H9 (cell line): ENCODE measurements around the gene IL1RAPL1. TPM values are rescaled to one million over a fixed set of nuclear protein-coding genes. Genes with fewer than 3 reads are reported as not detected.

Source experiments
- DNase-seq: peaks from one replicate; pipeline ENCODE4 v3.0.0-alpha.2; 2017
- H2AFZ ChIP-seq: one replicate; pipeline ENCODE4 v1.6.1; 2013; ENCODE audit warnings: mild to moderate bottlenecking, low read length, control low read depth, moderate library complexity
- H2AK5ac ChIP-seq: 2 replicates; pipeline ENCODE4 v1.6.1; 2013; ENCODE audit warnings: low read length, control low read depth, mixed read lengths; ENCODE audit not compliant: insufficient read length
- H2BK120ac ChIP-seq: one replicate; pipeline ENCODE4 v1.6.1; 2013; ENCODE audit warnings: low read depth, mild to moderate bottlenecking, low read length, control low read depth, inconsistent platforms; ENCODE audit not compliant: poor library complexity, severe bottlenecking
- H2BK12ac ChIP-seq: 2 replicates; pipeline ENCODE4 v1.6.1; 2013; ENCODE audit warnings: low read length, control low read depth, mixed read lengths, low read depth; ENCODE audit not compliant: insufficient read length
- H2BK15ac ChIP-seq: 2 replicates; pipeline ENCODE4 v1.6.1; 2013; ENCODE audit warnings: low read depth, low read length, control low read depth
- H2BK20ac ChIP-seq: one replicate; pipeline ENCODE4 v1.6.1; 2013; ENCODE audit warnings: low read depth, mild to moderate bottlenecking, low read length, control low read depth, inconsistent platforms; ENCODE audit not compliant: poor library complexity, severe bottlenecking
- H2BK5ac ChIP-seq: 2 replicates; pipeline ENCODE4 v1.6.1; 2013; ENCODE audit warnings: low read length, control low read depth, mixed read lengths; ENCODE audit not compliant: insufficient read length
- H3K14ac ChIP-seq: 2 replicates; pipeline ENCODE4 v1.6.1; 2013; ENCODE audit warnings: low read length, control low read depth; ENCODE audit not compliant: insufficient read depth
- H3K18ac ChIP-seq: 2 replicates; pipeline ENCODE4 v1.6.1; 2013; ENCODE audit warnings: low read depth, mild to moderate bottlenecking, mixed read lengths, low read length, control low read depth; ENCODE audit not compliant: insufficient read length
- H3K23ac ChIP-seq: 2 replicates; pipeline ENCODE4 v1.6.1; 2013; ENCODE audit warnings: low read length, control low read depth, mixed read lengths, low read depth; ENCODE audit not compliant: insufficient read length
- H3K23me2 ChIP-seq: 2 replicates; pipeline ENCODE4 v1.6.1; 2013; ENCODE audit warnings: low read depth, mild to moderate bottlenecking, mixed read lengths, low read length, control low read depth; ENCODE audit not compliant: insufficient read length, poor library complexity, severe bottlenecking
- H3K27ac ChIP-seq: 2 replicates; pipeline ENCODE4 v1.5.1; 2013; ENCODE audit warnings: low read length, control low read depth, mixed read lengths, low read depth; ENCODE audit not compliant: insufficient read length
- H3K27me3 ChIP-seq: 2 replicates; pipeline ENCODE4 v1.6.1; 2013; ENCODE audit warnings: low read length, control low read depth, inconsistent platforms; ENCODE audit not compliant: insufficient read depth
- H3K4ac ChIP-seq: 2 replicates; pipeline ENCODE4 v1.6.1; 2013; ENCODE audit warnings: low read depth, mild to moderate bottlenecking, control low read depth, inconsistent platforms, low read length, moderate library complexity
- H3K4me1 ChIP-seq: 2 replicates; pipeline ENCODE4 v1.6.1; 2013; ENCODE audit warnings: low read length, control low read depth, inconsistent platforms; ENCODE audit not compliant: insufficient read depth
- H3K4me2 ChIP-seq: 2 replicates; pipeline ENCODE4 v1.6.1; 2013; ENCODE audit warnings: low read length, control low read depth, mixed read lengths; ENCODE audit not compliant: insufficient read length, insufficient read depth
- H3K56ac ChIP-seq: 2 replicates; pipeline ENCODE4 v1.6.1; 2013; ENCODE audit warnings: low read depth, mild to moderate bottlenecking, mixed read lengths, low read length, control low read depth; ENCODE audit not compliant: insufficient read length
- H3K79me1 ChIP-seq: 2 replicates; pipeline ENCODE4 v1.6.1; 2013; ENCODE audit warnings: low read depth, mild to moderate bottlenecking, moderate library complexity, low read length, control low read depth, inconsistent platforms; ENCODE audit not compliant: insufficient read depth, poor library complexity, severe bottlenecking
- H3K79me2 ChIP-seq: 2 replicates; pipeline ENCODE4 v1.6.1; 2013; ENCODE audit warnings: low read length, control low read depth, inconsistent platforms; ENCODE audit not compliant: insufficient read depth
- H3K9ac ChIP-seq: 2 replicates; pipeline ENCODE4 v1.6.1; 2013; ENCODE audit warnings: low read length, control low read depth, mixed read lengths; ENCODE audit not compliant: insufficient read length; ENCODE audit errors: extremely low read depth
- H3K9me3 ChIP-seq: one replicate; pipeline ENCODE4 v1.6.1; 2013; ENCODE audit warnings: low read depth, low read length, inconsistent platforms; ENCODE audit not compliant: control insufficient read depth
- H3T11ph ChIP-seq: one replicate; pipeline ENCODE4 v1.6.1; 2013; ENCODE audit warnings: mild to moderate bottlenecking, low read length, control low read depth, inconsistent platforms
- H4K20me1 ChIP-seq: one replicate; pipeline ENCODE4 v1.6.1; 2013; ENCODE audit not compliant: control insufficient read depth, insufficient read length, insufficient read depth
- H4K5ac ChIP-seq: 2 replicates; pipeline ENCODE4 v1.6.1; 2013; ENCODE audit warnings: low read depth, mild to moderate bottlenecking, mixed read lengths, low read length, control low read depth; ENCODE audit not compliant: insufficient read length
- H4K8ac ChIP-seq: replicated peaks from 2 replicates; pipeline ENCODE4 v1.6.1; 2013; ENCODE audit warnings: low read length, control low read depth, mixed read lengths, low read depth; ENCODE audit not compliant: insufficient read length
- H4K91ac ChIP-seq: 2 replicates; pipeline ENCODE4 v1.6.1; 2013; ENCODE audit warnings: low read depth, mild to moderate bottlenecking, moderate library complexity, mixed read lengths, low read length, control low read depth; ENCODE audit not compliant: insufficient read length
- H3K27ac Mint-ChIP-seq, 3 experiments: 2 replicates in 2 of 3; 3 replicates in 1 of 3; pipeline ENCODE4 v1.8.0; 2020 to 2021; ENCODE audit warnings: mixed read lengths in 3 of 3, mild to moderate bottlenecking in 1 of 3, moderate library complexity in 1 of 3
- H3K27me3 Mint-ChIP-seq: 2 replicates; pipeline ENCODE4 v1.8.0; 2021; ENCODE audit warnings: low read depth, mild to moderate bottlenecking, moderate library complexity, mixed read lengths
- H3K36me3 Mint-ChIP-seq, 3 experiments: 2 replicates in 2 of 3; 3 replicates in 1 of 3; pipeline ENCODE4 v1.8.0; 2020 to 2021; ENCODE audit warnings: low read depth in 3 of 3, mixed read lengths in 3 of 3; ENCODE audit not compliant: insufficient read depth in 1 of 3
- H3K4me1 Mint-ChIP-seq, 2 experiments: 2 replicates each; pipeline ENCODE4 v1.8.0; 2020; ENCODE audit warnings: mixed read lengths in 2 of 2
- H3K4me3 Mint-ChIP-seq, 2 experiments: 2 replicates in 1 of 2; 3 replicates in 1 of 2; pipeline ENCODE4 v1.8.0; 2020 to 2021; ENCODE audit warnings: mild to moderate bottlenecking in 2 of 2, mixed read lengths in 2 of 2, moderate library complexity in 1 of 2
- H3K9me3 Mint-ChIP-seq, 2 experiments: 2 replicates in 1 of 2; 3 replicates in 1 of 2; pipeline ENCODE4 v1.8.0; 2020; ENCODE audit warnings: mild to moderate bottlenecking in 2 of 2, mixed read lengths in 2 of 2, moderate library complexity in 1 of 2
- WGBS: extraction: QIAGEN DNeasy Blood & Tissue Kit; methylation state at CpG from one replicate; pipeline ENCODE4 v1.1.7; 2013; ENCODE audit warnings: missing lambda C conversion rate, low lambda C conversion rate, mixed read lengths; ENCODE audit not compliant: insufficient read length; ENCODE audit errors: extremely low coverage; 5-methylcytosine and 5-hydroxymethylcytosine counted together
- total RNA-seq: library from RNA; stranded (reverse); gene quantifications from 2 replicates; pipeline ENCODE4 v1.2.1, GENCODE V29; 2021
- TF ChIP-seq, protein P1 (sequence below): fragments of 200-600 bp; sonication (generic); conservative IDR thresholded peaks from 3 replicates; pipeline ENCODE4 v1.8.0; 2021; ENCODE audit warnings: antibody characterized with exemption, mild to moderate bottlenecking

Gene IL1RAPL1
- total RNA-seq, 1 experiment from 2014 or later, result 0.31 TPM

DNA sequence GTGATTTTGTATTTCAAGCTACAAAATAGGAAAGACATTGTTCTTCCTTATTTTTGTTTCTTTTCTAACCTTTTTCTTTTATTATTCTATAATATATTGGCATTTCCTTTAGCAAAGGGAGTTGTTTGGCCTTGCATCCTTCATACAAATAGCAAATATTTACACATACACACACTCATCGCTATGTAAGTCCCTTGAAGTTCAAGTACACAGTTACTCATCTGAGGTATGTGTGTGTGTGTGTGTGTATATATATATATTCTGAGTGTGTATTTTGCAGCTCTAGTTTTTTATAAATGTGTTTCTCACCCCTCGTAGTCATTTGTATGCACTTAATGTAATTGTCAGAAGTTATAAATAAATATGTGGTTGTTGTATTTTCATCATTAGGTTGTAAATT, 903.4 kb downstream of the IL1RAPL1 start:
- TF ChIP-seq, protein P1, sequence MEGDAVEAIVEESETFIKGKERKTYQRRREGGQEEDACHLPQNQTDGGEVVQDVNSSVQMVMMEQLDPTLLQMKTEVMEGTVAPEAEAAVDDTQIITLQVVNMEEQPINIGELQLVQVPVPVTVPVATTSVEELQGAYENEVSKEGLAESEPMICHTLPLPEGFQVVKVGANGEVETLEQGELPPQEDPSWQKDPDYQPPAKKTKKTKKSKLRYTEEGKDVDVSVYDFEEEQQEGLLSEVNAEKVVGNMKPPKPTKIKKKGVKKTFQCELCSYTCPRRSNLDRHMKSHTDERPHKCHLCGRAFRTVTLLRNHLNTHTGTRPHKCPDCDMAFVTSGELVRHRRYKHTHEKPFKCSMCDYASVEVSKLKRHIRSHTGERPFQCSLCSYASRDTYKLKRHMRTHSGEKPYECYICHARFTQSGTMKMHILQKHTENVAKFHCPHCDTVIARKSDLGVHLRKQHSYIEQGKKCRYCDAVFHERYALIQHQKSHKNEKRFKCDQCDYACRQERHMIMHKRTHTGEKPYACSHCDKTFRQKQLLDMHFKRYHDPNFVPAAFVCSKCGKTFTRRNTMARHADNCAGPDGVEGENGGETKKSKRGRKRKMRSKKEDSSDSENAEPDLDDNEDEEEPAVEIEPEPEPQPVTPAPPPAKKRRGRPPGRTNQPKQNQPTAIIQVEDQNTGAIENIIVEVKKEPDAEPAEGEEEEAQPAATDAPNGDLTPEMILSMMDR, result no peak
- no peaks in the 10 kb centered on the region for H3K79me2 ChIP-seq
- no peak overlapping the region for H3K4me3 Mint-ChIP-seq
- no peak overlapping the region for H2BK5ac ChIP-seq
- H3K4me2 ChIP-seq, result no peak overlapping the region
- WGBS, result no CpG with 5 or more reads among the region's 2 CpGs
- H3K23ac ChIP-seq, result no peak overlapping the region
- H3K9ac ChIP-seq, result no peak overlapping the region
- no peaks in the 10 kb centered on the region for H3K23me2 ChIP-seq
- H3K56ac ChIP-seq, result no peak overlapping the region
- DNase-seq, result no peak
- H2BK12ac ChIP-seq, result no peak overlapping the region
- no peaks in the 10 kb centered on the region; a peak in 1 of 4 replicates for H3K4me1 Mint-ChIP-seq
- no peak overlapping the region for H3K4ac ChIP-seq
- no peak overlapping the region for H3T11ph ChIP-seq
- H4K20me1 ChIP-seq, result no peaks in the 10 kb centered on the region
- no peaks in the 10 kb centered on the region for H3K4me1 ChIP-seq
- H4K8ac ChIP-seq, result no peak overlapping the region
- no peak overlapping the region for H2BK15ac ChIP-seq
- no peak overlapping the region for H3K18ac ChIP-seq
- H3K79me1 ChIP-seq, result no peaks in the 10 kb centered on the region
- peaks cover 0 to 36% of the 10 kb centered on the region in 2 experiments; a peak in 4 of 5 replicates for H3K9me3 Mint-ChIP-seq
- no peak overlapping the region for H2AK5ac ChIP-seq
- H2BK20ac ChIP-seq, result no peak overlapping the region
- no peak overlapping the region for H3K27ac ChIP-seq
- no peaks in the 10 kb centered on the region for H3K27me3 Mint-ChIP-seq
- no peak overlapping the region for H4K91ac ChIP-seq
- no peaks in the 10 kb centered on the region for H3K9me3 ChIP-seq
- H2AFZ ChIP-seq, result no peak overlapping the region
- no peak overlapping the region for H2BK120ac ChIP-seq
- H4K5ac ChIP-seq, result no peak overlapping the region
- H3K27ac Mint-ChIP-seq, result no peak overlapping the region
- no peaks in the 10 kb centered on the region for H3K27me3 ChIP-seq
- H3K36me3 Mint-ChIP-seq, result no peaks in the 10 kb centered on the region; a peak in 1 of 7 replicates
- no peak overlapping the region for H3K14ac ChIP-seq
